Endothelial cell of umbilical vein (primary cell): ENCODE measurements around the gene CTIF.

ENCODE experiments used
- EZH2 ChIP-seq: IDR thresholded peaks from 2 replicates; pipeline ENCODE4 v1.6.1; 2012; ENCODE audit warnings: borderline replicate concordance, low read depth, mild to moderate bottlenecking, moderate library complexity, low read length, inconsistent platforms; ENCODE audit not compliant: severe bottlenecking
- FOS ChIP-seq: IDR thresholded peaks from 2 replicates; pipeline ENCODE4 v1.6.1; 2011; ENCODE audit warnings: mild to moderate bottlenecking, low read length, moderate library complexity, borderline replicate concordance; ENCODE audit not compliant: insufficient read depth
- MYC ChIP-seq: IDR thresholded peaks from one replicate; pipeline ENCODE4 v1.6.1; 2011; ENCODE audit warnings: mild to moderate bottlenecking, low read depth, low read length
- POLR2A ChIP-seq: IDR thresholded peaks from 2 replicates; pipeline ENCODE4 v1.6.1; 2012; ENCODE audit warnings: low read depth, mild to moderate bottlenecking, control low read depth, low read length
- POLR2AphosphoS5 ChIP-seq: IDR thresholded peaks from 2 replicates; pipeline ENCODE4 v1.6.1; 2012; ENCODE audit warnings: low read depth, mild to moderate bottlenecking, control low read depth, low read length, moderate library complexity; ENCODE audit not compliant: insufficient read depth
- TF ChIP-seq, protein P1 (sequence below), 2 donors: IDR thresholded peaks; 1 replicate in 1 of 2; 2 replicates in 1 of 2; pipeline ENCODE4 v1.5.1; 2011; ENCODE audit warnings: low read length in 2 of 2, mild to moderate bottlenecking in 2 of 2, moderate library complexity in 2 of 2, control low read depth in 1 of 2, inconsistent platforms in 1 of 2, low read depth in 1 of 2; ENCODE audit not compliant: insufficient read depth in 1 of 2; ENCODE audit errors: extremely low read depth in 1 of 2
- TF ChIP-seq, protein P2 (sequence below): IDR thresholded peaks from 2 replicates; pipeline ENCODE4 v1.6.1; 2011; ENCODE audit not compliant: insufficient read depth, insufficient read length

DNA sequence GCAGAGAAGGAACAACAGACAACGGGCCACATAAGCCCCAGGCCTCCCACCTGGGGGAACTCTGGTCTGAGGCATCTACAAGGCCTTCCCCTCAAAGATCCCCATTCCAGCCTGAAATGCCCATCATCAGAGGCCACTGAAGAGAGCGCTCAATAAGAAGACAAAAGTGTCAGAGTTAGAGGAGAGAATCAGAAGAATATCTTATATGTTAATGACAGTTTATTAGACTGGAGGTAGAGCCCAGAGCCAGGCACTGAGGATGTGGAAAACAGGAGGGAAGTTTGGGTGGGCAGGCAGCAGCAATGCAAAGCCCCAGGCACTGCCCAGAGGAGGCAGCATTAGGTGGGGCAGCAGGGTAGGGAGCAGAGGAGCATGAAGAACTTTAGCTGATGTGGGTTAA, 2.9 kb upstream of the CTIF start:
- no peak for TF ChIP-seq POLR2A
- TF ChIP-seq, protein P1, sequence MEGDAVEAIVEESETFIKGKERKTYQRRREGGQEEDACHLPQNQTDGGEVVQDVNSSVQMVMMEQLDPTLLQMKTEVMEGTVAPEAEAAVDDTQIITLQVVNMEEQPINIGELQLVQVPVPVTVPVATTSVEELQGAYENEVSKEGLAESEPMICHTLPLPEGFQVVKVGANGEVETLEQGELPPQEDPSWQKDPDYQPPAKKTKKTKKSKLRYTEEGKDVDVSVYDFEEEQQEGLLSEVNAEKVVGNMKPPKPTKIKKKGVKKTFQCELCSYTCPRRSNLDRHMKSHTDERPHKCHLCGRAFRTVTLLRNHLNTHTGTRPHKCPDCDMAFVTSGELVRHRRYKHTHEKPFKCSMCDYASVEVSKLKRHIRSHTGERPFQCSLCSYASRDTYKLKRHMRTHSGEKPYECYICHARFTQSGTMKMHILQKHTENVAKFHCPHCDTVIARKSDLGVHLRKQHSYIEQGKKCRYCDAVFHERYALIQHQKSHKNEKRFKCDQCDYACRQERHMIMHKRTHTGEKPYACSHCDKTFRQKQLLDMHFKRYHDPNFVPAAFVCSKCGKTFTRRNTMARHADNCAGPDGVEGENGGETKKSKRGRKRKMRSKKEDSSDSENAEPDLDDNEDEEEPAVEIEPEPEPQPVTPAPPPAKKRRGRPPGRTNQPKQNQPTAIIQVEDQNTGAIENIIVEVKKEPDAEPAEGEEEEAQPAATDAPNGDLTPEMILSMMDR (IDR thresholded peaks at IDR 0.05; ENCODE audit: extremely low read depth in 1 of 2, insufficient read depth in 1 of 2, low read depth in 1 of 2, low read length in 2 of 2), result no peak
- TF ChIP-seq POLR2AphosphoS5, result no peak
- TF ChIP-seq EZH2, result no peak
- TF ChIP-seq, protein P2, sequence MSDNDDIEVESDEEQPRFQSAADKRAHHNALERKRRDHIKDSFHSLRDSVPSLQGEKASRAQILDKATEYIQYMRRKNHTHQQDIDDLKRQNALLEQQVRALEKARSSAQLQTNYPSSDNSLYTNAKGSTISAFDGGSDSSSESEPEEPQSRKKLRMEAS, result no peak
- TF ChIP-seq MYC, result no peak
- TF ChIP-seq FOS, result no peak
